Thymus (tissue), 11 donors: ENCODE data around the gene NOS1AP. TPM values are rescaled to one million over a fixed set of nuclear protein-coding genes. Genes with fewer than 3 reads are reported as not detected.

Experiments
- DNase-seq, 9 donors: peaks; one replicate each; pipeline ENCODE4 v3.0.0-alpha.2; 2013; ENCODE audit warnings: low spot score in 9 of 9, low read depth in 6 of 9, missing footprints in 1 of 9
- H3K27ac ChIP-seq, 2 donors: one replicate each; pipeline ENCODE4 v1.5.1; 2013; ENCODE audit warnings: control low read depth in 1 of 2, low read depth in 1 of 2, low read length in 1 of 2, mild to moderate bottlenecking in 1 of 2, moderate library complexity in 1 of 2
- H3K27me3 ChIP-seq, 2 donors: one replicate each; pipeline ENCODE4 v1.5.1; 2013; ENCODE audit warnings: low read length in 1 of 2; ENCODE audit not compliant: control insufficient read depth in 2 of 2, insufficient read depth in 1 of 2
- H3K36me3 ChIP-seq, 2 donors: one replicate each; pipeline ENCODE4 v1.5.1; 2013; ENCODE audit warnings: low read length in 1 of 2, mild to moderate bottlenecking in 1 of 2, moderate library complexity in 1 of 2; ENCODE audit not compliant: control insufficient read depth in 2 of 2, insufficient read depth in 2 of 2
- H3K4me1 ChIP-seq, 2 donors: one replicate each; pipeline ENCODE4 v1.5.1; 2013; ENCODE audit warnings: low read length in 2 of 2; ENCODE audit not compliant: control insufficient read depth in 2 of 2, insufficient read depth in 2 of 2
- H3K4me3 ChIP-seq, 2 donors: one replicate each; pipeline ENCODE4 v1.5.1; 2013; ENCODE audit warnings: low read length in 2 of 2, control low read depth in 1 of 2, mild to moderate bottlenecking in 1 of 2
- H3K9me3 ChIP-seq, 2 donors: one replicate each; pipeline ENCODE4 v1.5.1; 2013; ENCODE audit warnings: low read length in 1 of 2, mild to moderate bottlenecking in 1 of 2; ENCODE audit not compliant: control insufficient read depth in 2 of 2, insufficient read depth in 1 of 2
- WGBS: extraction: QIAGEN DNeasy Blood & Tissue Kit; methylation state at CpG from one replicate; pipeline ENCODE4 v1.1.7; 2013; 5-methylcytosine and 5-hydroxymethylcytosine counted together
- polyA plus RNA-seq: library from polyadenylated mRNA; stranded (reverse); fragments of 200-250 nt; gene quantifications from one replicate; pipeline ENCODE4 v1.2.3, GENCODE V29; 2013
- total RNA-seq: library from RNA; stranded (reverse); fragments of 120-200 nt; gene quantifications from one replicate; pipeline ENCODE4 v1.2.4, GENCODE V29; 2013
- donor health status: healthy.

Gene NOS1AP
- total and polyA plus RNA-seq, 2 donors, result 0.05 to 0.30 TPM

GRCh38 chr1:162359523-162360236 lies 290.2 kb downstream of the NOS1AP start:
- H3K27me3 ChIP-seq, result no peaks in the 10 kb centered on the region
- WGBS, result 95% methylated on average over 10 of the region's 10 CpGs
- no peak overlapping the region for H3K4me3 ChIP-seq
- DNase-seq, result no peak
- no peaks in the 10 kb centered on the region for H3K4me1 ChIP-seq
- H3K36me3 ChIP-seq, result no peaks in the 10 kb centered on the region
- no peak overlapping the region for H3K27ac ChIP-seq
- no peaks in the 10 kb centered on the region for H3K9me3 ChIP-seq

GRCh38 chr1:162360237-162360873 lies 290.9 kb downstream of the NOS1AP start:
- no peaks in the 10 kb centered on the region for H3K4me1 ChIP-seq
- no peaks in the 10 kb centered on the region for H3K27me3 ChIP-seq
- no peaks in the 10 kb centered on the region for H3K36me3 ChIP-seq
- no peak overlapping the region for H3K4me3 ChIP-seq
- no peak for DNase-seq
- WGBS, result 96% methylated on average over 10 of the region's 10 CpGs
- no peak overlapping the region for H3K27ac ChIP-seq
- no peaks in the 10 kb centered on the region for H3K9me3 ChIP-seq

DNA sequence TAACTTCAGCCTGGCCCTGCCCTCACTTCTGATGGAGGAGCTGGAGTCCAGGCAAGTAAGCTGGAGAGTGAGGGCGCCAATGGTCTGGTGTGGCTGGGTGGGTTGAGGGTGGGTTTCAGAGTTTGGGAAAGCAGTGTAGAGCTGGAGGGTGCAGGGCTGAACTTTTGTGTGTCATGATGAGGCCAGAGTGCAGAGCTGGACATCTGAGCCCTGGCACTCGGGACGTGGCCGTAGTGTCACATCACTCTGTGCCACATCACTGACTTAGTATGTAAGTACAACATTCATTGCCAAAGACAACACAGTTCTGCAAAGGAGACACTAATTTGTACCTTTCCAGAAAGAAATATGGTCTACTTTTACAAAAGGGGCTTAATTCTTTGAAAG lies 291.4 kb downstream of the NOS1AP start:
- WGBS, result 98% methylated on average over 4 of the region's 4 CpGs
- no peaks in the 10 kb centered on the region for H3K27me3 ChIP-seq
- no peaks in the 10 kb centered on the region for H3K4me1 ChIP-seq
- no peaks in the 10 kb centered on the region for H3K9me3 ChIP-seq
- DNase-seq, result no peak
- no peaks in the 10 kb centered on the region for H3K36me3 ChIP-seq
- H3K4me3 ChIP-seq, result no peak overlapping the region
- no peak overlapping the region for H3K27ac ChIP-seq

- H3K27ac ChIP-seq, result no peak overlapping the region
- H3K4me3 ChIP-seq, result no peak overlapping the region
- H3K27me3 ChIP-seq, result no peaks in the 10 kb centered on the region
- H3K4me1 ChIP-seq, result no peaks in the 10 kb centered on the region
- no peak for DNase-seq
- 96% methylated on average over 5 of the region's 5 CpGs for WGBS
- H3K9me3 ChIP-seq, result no peaks in the 10 kb centered on the region
- H3K36me3 ChIP-seq, result no peaks in the 10 kb centered on the region
These were observed 291.9 kb downstream of the NOS1AP start for GRCh38 chr1:162361349-162361748.

GRCh38 chr1:162363823-162364222 lies 294.3 kb downstream of the NOS1AP start:
- Histone ChIP-seq H3K4me1 (no peaks in the 10 kb centered on the region), H3K4me3 (no peak overlapping the region), H3K9me3 (no peaks in the 10 kb centered on the region), H3K36me3 (no peaks in the 10 kb centered on the region), H3K27ac (no peak overlapping the region), H3K27me3 (no peaks in the 10 kb centered on the region)
- DNase-seq, result no peak
- WGBS, result 95% methylated on average over 3 of the region's 3 CpGs

- no peak overlapping the region for H3K27ac ChIP-seq
- 92% methylated on average over 1 of the region's 1 CpG for WGBS
- no peaks in the 10 kb centered on the region for H3K4me1 ChIP-seq
- no peak overlapping the region for H3K4me3 ChIP-seq
- H3K36me3 ChIP-seq, result no peaks in the 10 kb centered on the region
- H3K9me3 ChIP-seq, result no peaks in the 10 kb centered on the region
- no peaks in the 10 kb centered on the region for H3K27me3 ChIP-seq
- DNase-seq, result no peak
These were observed 295.0 kb downstream of the NOS1AP start for GRCh38 chr1:162364498-162364897.

GRCh38 chr1:162365284-162366020 lies 296.0 kb downstream of the NOS1AP start:
- no peak overlapping the region for H3K4me3 ChIP-seq
- no peak overlapping the region for H3K27ac ChIP-seq
- H3K4me1 ChIP-seq, result no peaks in the 10 kb centered on the region
- H3K9me3 ChIP-seq, result no peaks in the 10 kb centered on the region
- 92% methylated on average over 10 of the region's 10 CpGs for WGBS
- no peaks in the 10 kb centered on the region for H3K36me3 ChIP-seq
- H3K27me3 ChIP-seq, result no peaks in the 10 kb centered on the region
- no peak for DNase-seq

GRCh38 chr1:162366149-162366548 lies 296.7 kb downstream of the NOS1AP start:
- WGBS, result 74% methylated on average over 4 of the region's 4 CpGs
- H3K4me1 ChIP-seq, result no peaks in the 10 kb centered on the region
- no peaks in the 10 kb centered on the region for H3K27me3 ChIP-seq
- no peak overlapping the region for H3K4me3 ChIP-seq
- H3K9me3 ChIP-seq, result no peaks in the 10 kb centered on the region
- H3K36me3 ChIP-seq, result no peaks in the 10 kb centered on the region
- no peak for DNase-seq
- no peak overlapping the region for H3K27ac ChIP-seq

- Histone ChIP-seq H3K36me3 (no peaks in the 10 kb centered on the region), H3K27me3 (no peaks in the 10 kb centered on the region), H3K4me1 (no peaks in the 10 kb centered on the region), H3K4me3 (no peak overlapping the region), H3K27ac (no peak overlapping the region), H3K9me3 (no peaks in the 10 kb centered on the region)
- WGBS, result 96% methylated on average over 9 of the region's 9 CpGs
- no peak for DNase-seq
These were observed 297.2 kb downstream of the NOS1AP start for GRCh38 chr1:162366671-162367070.
